NCI-H748 treated with DMSO at 0.1 percent for 48 hours (cell line): Measurements from ENCODE around the gene LGALSL.

Experiments
- DNase-seq: peaks from one replicate; lab custom pipeline; 2025; lab: John Stamatoyannopoulos, UW

Gene LGALSL

DNA sequence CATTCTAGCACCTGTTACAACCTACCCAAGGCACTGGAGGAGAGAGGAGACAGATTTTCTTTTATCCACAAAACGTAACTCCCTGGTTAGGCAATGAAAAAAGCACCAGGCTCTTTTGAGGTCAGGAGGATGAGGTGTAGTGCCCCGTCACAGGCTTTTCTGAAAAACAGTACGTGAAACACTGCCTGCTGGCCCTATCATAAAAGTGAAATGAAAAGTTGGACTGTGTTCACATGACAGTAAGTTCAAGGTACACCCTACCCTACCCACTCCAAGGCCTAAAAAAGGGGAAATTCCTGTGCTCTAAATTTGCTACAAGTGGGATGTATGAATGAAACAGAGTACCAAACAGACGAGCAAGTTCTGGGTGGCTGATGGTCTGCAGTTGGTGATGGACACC is 17.6 kb downstream of the LGALSL start:
- no peak for DNase-seq

GRCh38 chr2:64472881-64473280 is 18.9 kb downstream of the LGALSL start:
- no peak for DNase-seq

DNA sequence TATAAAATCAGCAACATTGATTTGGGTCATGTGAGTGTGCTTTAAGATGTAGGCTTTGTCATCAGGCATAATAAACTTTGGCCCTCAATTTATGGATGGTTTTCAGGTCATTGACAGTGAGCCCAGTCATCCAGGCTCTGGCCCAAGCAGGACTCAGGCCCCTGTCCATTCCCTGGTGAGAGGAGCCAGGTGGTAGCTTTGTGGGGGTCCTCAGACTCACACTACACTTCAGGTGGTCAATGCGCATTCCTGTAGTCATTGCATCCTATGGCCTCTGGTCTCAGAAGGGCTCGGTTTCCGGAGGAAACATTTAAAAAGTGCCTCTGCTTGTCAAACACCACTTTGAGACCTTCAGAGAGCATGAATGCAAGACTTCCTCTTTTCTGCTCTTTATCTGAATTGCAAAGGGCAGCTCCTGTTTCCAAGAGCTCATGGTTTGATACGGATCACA is 20.2 kb downstream of the LGALSL start:
- no peak for DNase-seq

GRCh38 chr2:64474636-64475035 is 20.7 kb downstream of the LGALSL start:
- DNase-seq = no peak

- DNase-seq = no peak
Measured at GRCh38 chr2:64477037-64477436, 23.1 kb downstream of the LGALSL start.

DNA sequence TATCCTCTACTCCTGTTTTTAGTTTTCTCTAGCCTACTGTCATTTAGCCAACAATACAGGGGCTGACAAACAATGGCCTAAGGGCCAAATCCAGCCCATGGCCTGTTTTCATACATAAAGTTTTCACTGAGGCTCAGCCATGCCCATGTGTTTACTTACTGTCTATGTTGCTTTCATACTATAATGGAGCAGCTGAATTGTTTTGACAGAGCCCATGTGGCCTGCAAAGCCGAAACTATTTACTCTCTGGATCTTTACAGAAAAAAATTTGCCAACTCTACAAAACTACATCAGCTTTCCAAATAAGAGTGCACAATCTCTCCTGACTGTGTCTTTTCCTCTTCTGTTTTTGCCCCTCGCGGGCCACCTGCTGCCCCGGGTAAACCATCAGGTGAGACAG is 24.0 kb downstream of the LGALSL start:
- peak; percentile 12 for DNase-seq

- no peak for DNase-seq
Measured at GRCh38 chr2:64478502-64479230, 24.7 kb downstream of the LGALSL start.

- DNase-seq = peak; percentile 78
Measured at GRCh38 chr2:64479259-64480117, 25.5 kb downstream of the LGALSL start.

- DNase-seq = no peak
Measured at GRCh38 chr2:64481665-64482064, 27.7 kb downstream of the LGALSL start.

DNA sequence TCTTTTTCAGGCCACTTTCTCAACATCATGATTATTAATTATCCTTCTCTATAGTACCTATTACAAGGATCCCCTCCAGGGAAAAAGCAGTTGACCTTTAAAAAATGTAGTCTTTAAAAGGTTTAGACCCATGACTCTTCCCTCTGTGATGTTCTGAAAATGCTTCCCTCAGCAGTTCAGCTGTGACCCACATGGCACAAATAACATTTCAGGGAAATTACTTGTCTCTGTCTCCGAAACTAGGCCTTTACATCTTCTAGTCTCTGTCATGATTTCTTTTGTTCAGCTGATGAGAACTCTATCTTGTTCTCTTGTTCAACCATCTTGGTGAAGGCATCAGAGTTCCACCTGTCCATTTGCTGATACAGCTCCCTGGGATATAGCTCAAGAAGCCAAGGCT is 28.3 kb downstream of the LGALSL start:
- DNase-seq = no peak

DNA sequence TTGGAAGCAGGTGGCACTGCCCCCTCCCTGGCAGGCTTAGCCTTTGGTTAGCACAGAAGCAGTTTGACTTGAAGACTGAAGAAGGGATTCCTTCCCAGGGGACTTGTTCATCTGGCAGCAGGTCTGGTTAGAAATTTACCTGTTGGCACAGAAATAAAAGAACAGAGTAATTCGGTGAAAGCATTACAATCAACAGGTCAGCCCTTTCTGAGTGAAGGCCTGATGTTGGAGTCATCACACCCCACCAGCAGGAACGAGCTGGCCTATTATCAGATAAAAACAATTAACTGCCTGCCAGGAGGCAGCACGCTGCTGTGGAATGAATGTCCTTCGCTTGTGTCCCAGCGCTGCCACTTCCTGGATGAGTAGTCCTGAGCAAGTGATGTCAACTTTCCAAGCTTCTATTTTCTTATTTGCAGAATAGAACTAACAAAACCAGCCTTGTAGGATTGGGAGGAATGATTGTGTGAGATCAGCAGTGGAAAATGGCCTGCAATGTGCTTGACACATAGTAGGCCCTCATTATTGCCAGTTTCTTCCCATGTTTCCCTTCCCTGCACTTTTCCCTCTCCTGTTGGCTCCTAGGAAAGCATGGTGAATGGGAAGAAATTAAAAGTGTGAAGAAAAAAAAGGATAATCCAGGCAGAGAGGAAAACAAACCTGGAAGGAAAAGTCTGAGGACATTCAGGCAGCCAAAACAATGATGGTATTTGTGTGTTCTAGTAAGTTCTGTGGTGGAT is 29.0 kb downstream of the LGALSL start:
- no peak for DNase-seq

GRCh38 chr2:64485331-64485730 is 31.4 kb downstream of the LGALSL start:
- no peak for DNase-seq

GRCh38 chr2:64485961-64486360 is 32.0 kb downstream of the LGALSL start:
- peak; percentile 16 for DNase-seq

GRCh38 chr2:64487256-64488049 is 33.5 kb downstream of the LGALSL start:
- no peak for DNase-seq

DNA sequence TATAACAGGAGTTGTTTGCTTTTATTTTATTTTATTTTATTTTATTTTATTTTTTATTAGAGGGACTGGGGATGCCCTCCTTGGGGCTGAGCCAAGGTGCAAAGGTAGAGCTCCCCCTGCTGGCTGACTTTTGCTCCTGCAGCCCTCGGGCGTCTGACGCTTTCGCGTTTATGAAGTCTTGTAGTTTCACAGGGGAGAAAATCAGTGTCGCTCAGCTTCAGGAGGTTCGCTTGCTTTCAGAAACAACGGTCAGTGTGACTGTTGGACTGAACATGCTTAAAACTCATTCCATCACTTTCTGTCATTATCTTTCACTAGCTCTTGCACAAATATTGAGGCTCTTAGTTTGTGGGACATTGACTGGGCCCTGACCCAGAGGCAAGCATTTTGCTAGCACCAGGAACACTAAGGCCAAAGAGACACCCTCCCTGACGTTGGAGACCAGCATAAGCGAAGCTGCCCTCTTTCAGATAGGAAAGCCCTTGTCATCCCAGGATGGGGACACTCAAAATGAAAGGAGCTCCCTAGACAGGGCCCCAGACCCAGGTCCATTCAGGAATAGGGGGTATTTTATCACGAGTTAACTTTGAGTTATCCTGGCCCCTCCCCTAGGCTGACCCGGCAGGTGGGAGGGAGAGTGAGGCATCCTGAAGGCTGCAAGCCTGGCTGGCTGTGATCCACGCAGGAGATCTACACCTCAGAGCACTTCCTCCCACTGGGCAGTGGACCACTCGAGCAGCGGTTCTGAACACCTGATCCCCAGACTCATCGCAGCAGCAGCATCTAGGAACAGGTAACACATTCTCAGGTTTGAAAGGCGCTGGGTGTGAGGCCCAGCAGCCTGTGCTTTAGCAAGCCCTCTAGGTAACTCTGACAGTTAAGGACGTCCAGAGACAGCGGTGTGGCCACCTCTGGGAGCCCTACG is 34.4 kb downstream of the LGALSL start:
- peak; percentile 47 for DNase-seq

DNA sequence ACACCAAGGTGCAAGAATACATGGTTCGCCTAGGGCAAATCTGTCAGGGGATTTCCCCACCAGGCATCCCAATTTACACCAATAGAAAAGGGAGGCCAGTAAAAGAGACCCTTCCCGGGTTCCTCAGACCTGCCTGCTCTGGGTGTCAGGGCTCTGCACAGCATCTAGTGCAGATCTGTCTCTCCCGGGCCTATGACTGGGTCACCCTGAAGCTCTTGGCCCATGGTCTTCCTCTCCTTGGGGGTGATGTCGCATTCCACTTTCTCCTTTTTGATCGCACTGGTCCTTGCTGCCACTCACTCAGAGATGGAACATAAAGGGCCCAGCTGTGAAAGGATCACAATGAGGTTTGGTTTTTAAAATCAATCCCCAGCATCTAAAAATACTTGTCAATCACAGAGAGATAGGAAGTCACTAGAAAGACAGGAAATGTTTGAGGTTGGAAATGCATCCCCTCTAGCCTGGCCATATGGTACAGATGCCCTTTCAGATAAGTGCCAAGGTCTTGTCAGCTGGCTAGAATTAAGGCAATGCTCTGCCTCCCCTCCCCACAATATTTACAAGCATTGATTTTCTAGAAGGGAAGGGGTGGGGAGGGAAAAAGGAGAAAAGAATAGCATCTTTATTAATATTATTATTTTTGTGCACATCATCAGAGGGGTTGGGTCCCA is 35.3 kb downstream of the LGALSL start:
- no peak for DNase-seq

DNA sequence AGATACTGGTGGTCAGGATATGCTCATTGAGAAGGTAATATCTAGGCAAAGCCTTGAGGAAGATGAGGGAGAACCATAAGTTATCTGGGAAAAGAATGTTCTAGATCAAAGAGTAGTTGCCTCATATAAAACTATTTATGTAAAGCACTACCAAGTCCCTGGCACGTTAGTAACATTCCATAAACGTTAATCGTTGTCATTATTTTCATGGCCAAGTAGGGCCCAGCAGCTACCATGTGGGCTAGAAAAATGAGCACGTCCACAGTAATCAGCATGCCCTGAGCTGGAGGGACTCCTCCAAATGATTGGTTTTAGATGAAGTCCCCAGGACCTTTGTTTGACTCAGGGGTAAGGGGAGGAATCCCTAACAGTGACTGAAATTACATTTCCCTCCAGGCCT is 37.5 kb downstream of the LGALSL start:
- DNase-seq = no peak

- no peak for DNase-seq
Measured at GRCh38 chr2:64492272-64492671, 38.3 kb downstream of the LGALSL start.

GRCh38 chr2:64492821-64493220 is 38.9 kb downstream of the LGALSL start:
- DNase-seq = no peak

- DNase-seq = peak; percentile 4
Measured at GRCh38 chr2:64493788-64494187, 39.8 kb downstream of the LGALSL start.
